AG09309 (cell line): ENCODE data around the gene FOSL1.
A peak's percentile ranks its signal among the peaks of the same experiment; 100 is the strongest.

ENCODE experiments used
- DNase-seq: peaks from one replicate; pipeline ENCODE4 v3.0.0-alpha.2; 2010; ENCODE audit warnings: low read depth
- H3K4me3 ChIP-seq: 2 replicates; pipeline ENCODE4 v1.5.1; 2011; ENCODE audit warnings: mild to moderate bottlenecking, low read depth, low read length, moderate library complexity; ENCODE audit not compliant: control insufficient read depth
- CTCF ChIP-seq: IDR thresholded peaks from 2 replicates; pipeline ENCODE4 v1.5.1; 2011; ENCODE audit warnings: mild to moderate bottlenecking, low read depth, low read length, inconsistent platforms; ENCODE audit not compliant: insufficient read depth, control insufficient read depth; ENCODE audit errors: missing control alignments

The FOSL1 gene

DNA sequence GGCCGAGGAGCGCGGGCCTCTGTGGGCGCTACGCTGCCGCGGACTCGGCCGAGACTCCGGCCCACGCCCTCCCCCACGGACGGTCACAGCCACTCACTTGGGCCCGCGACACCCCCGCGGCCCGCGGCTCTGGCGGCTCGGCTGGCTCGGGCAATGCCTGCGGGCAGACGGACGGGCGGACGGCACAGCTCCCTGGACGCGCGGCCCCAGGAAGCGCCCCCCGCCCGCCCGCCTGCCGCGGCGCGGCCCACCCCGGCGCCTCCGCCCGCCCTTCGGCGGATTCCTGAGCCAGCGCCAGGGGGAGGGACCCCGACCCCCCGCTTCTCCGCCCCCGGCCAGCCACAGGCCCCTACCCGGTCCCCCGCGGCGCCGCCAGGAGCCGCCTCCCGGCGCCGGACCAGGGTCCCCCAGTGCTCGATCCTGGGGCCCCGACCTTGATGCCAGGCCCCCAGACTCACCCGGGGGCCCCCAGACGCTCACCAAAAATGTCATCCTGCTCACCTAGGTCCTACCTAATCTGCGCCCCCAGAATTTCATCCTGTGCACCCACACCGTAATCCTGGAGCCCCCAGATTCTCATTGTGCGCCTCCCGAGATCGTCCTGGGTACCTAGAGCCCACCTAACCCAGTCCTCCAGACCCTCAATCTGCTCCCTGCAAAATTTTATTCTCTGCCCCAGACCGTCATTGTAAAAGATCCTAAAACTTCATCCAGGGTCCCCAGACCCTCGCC lies 27.4 kb downstream of the FOSL1 start, which contains the start of gene EFEMP2:
TSS of gene EFEMP2 (minus strand) at position 215 of the 732 bp plus-strand sequence. CDS start 446 bp downstream, outside the sequence.
- DNase-seq, result no peak

GRCh38 chr11:65871811-65872548 lies 28.2 kb downstream of the FOSL1 start:
- peak overlapping the region; percentile 77 for H3K4me3 ChIP-seq
- TF ChIP-seq CTCF, result peak; percentile 35
- no peak for DNase-seq

More for the DNA sequence above, 27.4 kb downstream of the FOSL1 start, which contains the start of gene EFEMP2:
- no peak for TF ChIP-seq CTCF
- peak within 1 kb of the TSS; percentile 77 for H3K4me3 ChIP-seq

GRCh38 chr11:65870706-65871681 lies 29.2 kb downstream of the FOSL1 start:
- DNase-seq, result no peak
- TF ChIP-seq CTCF, result no peak
- peak overlapping the region; percentile 77 for H3K4me3 ChIP-seq

- no peak for TF ChIP-seq CTCF
- no peak for DNase-seq
- no peak overlapping the region for H3K4me3 ChIP-seq
These were observed 29.9 kb downstream of the FOSL1 start for GRCh38 chr11:65870307-65870658.

DNA sequence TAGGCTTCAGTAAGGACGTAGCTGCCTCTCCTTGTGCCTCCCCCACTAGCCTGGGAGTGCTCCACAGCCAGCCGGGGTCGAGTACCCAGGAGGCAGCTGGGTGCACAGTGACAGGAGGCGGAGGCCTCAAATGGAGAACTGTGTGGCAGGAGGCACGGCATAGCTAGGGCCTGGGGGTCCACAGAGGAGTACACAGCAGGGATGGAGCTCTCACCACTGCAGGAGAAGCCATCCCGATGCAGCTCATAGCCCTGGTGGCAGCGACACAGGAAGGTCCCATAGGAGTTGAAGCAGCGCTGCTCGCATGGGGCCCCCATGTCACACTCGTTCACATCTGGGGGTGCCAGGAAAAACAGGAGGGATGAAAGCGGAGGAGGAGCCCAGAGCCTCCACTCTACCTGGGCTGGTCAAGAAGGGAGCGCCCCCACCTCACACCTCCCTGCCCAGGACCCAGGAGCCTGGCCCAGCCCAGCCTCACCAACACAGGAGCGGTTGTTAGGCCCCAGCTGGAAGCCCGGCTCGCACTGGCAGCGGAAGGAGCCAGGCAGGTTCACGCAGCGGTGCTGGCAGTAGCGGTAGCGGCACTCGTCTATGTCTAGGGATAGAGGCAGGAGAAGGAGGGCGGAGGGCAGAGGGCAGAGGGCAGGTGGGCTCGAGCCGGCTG lies 30.4 kb downstream of the FOSL1 start:
- no peak for DNase-seq
- no peak overlapping the region for H3K4me3 ChIP-seq
- no peak for TF ChIP-seq CTCF
